GM18507 (cell line): ENCODE data around the gene CCNYL1.
"Not testable (repeated sequence)": the region's sequence is repeated elsewhere in the genome, so short reads cannot be mapped to it uniquely, and the experiment has no call there.

Source experiments
- DNase-seq: peaks from one replicate; pipeline ENCODE4 v3.0.0; 2011; ENCODE audit warnings: low read depth; ENCODE audit not compliant: insufficient read length; ENCODE audit errors: extremely low spot score
- FAIRE-seq: peaks from 2 replicates; lab custom pipeline; 2011; peaks lifted over from hg19 to GRCh38; lab: Jason Lieb, UNC

Gene CCNYL1

GRCh38 chr2:207761426-207761825 lies 50.0 kb downstream of the CCNYL1 start:
- not testable (repeated sequence) for DNase-seq, FAIRE-seq

- FAIRE-seq (no peak), DNase-seq (no peak)
Observed at GRCh38 chr2:207762146-207762545, 50.7 kb downstream of the CCNYL1 start.

GRCh38 chr2:207763303-207763917 lies 52.0 kb downstream of the CCNYL1 start:
- no peak for FAIRE-seq
- no peak for DNase-seq

- no peak for DNase-seq
- FAIRE-seq, result no peak
Observed at GRCh38 chr2:207764096-207764630, 52.7 kb downstream of the CCNYL1 start.

GRCh38 chr2:207765547-207765946 lies 54.1 kb downstream of the CCNYL1 start:
- no peak for DNase-seq
- FAIRE-seq, result no peak

- FAIRE-seq (no peak), DNase-seq (no peak)
Observed at GRCh38 chr2:207766041-207766551, 54.7 kb downstream of the CCNYL1 start.

GRCh38 chr2:207766697-207767460 lies 55.4 kb downstream of the CCNYL1 start:
- DNase-seq (no peak), FAIRE-seq (no peak)

GRCh38 chr2:207767461-207768167 lies 56.2 kb downstream of the CCNYL1 start:
- no peak for FAIRE-seq
- DNase-seq, result no peak

GRCh38 chr2:207768168-207768865 lies 56.9 kb downstream of the CCNYL1 start:
- FAIRE-seq, result peak; percentile 78
- no peak for DNase-seq

- DNase-seq, result no peak
- FAIRE-seq, result peak; percentile 59
Observed at GRCh38 chr2:207768866-207769596, 57.6 kb downstream of the CCNYL1 start.

- DNase-seq (no peak), FAIRE-seq (no peak)
Observed at GRCh38 chr2:207770602-207771404, 59.4 kb downstream of the CCNYL1 start.

GRCh38 chr2:207771421-207771820 lies 60.0 kb downstream of the CCNYL1 start:
- FAIRE-seq (no peak), DNase-seq (no peak)

GRCh38 chr2:207772081-207772843 lies 60.8 kb downstream of the CCNYL1 start:
- FAIRE-seq, result no peak
- DNase-seq, result no peak

GRCh38 chr2:207772844-207773205 lies 61.4 kb downstream of the CCNYL1 start:
- FAIRE-seq, result no peak
- no peak for DNase-seq

- DNase-seq, result no peak
- FAIRE-seq, result no peak
Observed at GRCh38 chr2:207775473-207775872, 64.0 kb downstream of the CCNYL1 start.

GRCh38 chr2:207777124-207777523 lies 65.7 kb downstream of the CCNYL1 start:
- no peak for DNase-seq
- no peak for FAIRE-seq

- no peak for DNase-seq
- FAIRE-seq, result no peak
Observed at GRCh38 chr2:207778298-207778882, 67.0 kb downstream of the CCNYL1 start.
